HG03196 (cell line): ENCODE results near the gene H1-8.
"Not testable (repeated sequence)": the region's sequence is repeated elsewhere in the genome, so short reads cannot be mapped to it uniquely, and the experiment has no call there.

ENCODE experiments used
- ATAC-seq: cut with Tn5 transposase; IDR thresholded peaks from one replicate; pipeline ENCODE4 v1.9.1; 2021; ENCODE audit not compliant: unreplicated experiment

H1-8 gene, protein sequence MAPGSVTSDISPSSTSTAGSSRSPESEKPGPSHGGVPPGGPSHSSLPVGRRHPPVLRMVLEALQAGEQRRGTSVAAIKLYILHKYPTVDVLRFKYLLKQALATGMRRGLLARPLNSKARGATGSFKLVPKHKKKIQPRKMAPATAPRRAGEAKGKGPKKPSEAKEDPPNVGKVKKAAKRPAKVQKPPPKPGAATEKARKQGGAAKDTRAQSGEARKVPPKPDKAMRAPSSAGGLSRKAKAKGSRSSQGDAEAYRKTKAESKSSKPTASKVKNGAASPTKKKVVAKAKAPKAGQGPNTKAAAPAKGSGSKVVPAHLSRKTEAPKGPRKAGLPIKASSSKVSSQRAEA

GRCh38 chr3:129543156-129543790, at the start of gene H1-8:
H1-8 (plus strand) TSS chr3:129543175; CDS start chr3:129543219, 44 bp downstream.
- ATAC-seq: no peak

GRCh38 chr3:129493206-129493605, 49.8 kb upstream of the H1-8 start:
- no peak for ATAC-seq

GRCh38 chr3:129494499-129494898, 48.5 kb upstream of the H1-8 start:
- ATAC-seq: not testable (repeated sequence)

DNA sequence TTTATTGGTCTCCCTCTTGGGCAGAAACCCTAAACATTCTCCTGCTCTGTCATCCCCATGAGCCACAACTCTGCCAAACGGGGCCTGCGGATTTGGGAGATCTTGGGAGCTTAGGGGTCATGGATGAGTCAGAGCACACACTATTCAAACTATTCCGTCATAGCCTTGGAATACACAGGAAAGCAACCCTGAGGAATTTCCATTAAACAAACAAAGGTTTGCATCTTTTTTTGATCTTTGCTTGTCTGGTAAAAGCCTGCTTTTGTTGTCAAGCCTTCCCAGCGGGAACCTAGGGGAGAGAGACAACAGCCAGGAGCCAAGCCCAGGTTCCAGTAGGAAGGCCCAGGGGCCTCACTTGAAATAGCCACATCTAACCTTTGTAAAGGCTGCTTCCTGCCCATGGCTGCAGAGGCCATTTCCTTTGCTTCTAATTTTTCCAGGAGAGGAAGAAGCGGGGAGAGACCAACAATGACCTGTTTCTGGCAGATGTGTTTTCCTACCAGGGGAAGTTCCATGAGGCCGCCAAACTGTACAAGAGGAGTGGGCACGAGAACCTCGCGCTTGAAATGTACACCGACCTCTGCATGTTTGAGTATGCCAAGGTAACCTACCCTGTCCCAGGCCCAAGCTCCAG, 47.9 kb upstream of the H1-8 start:
- not testable (repeated sequence) for ATAC-seq

GRCh38 chr3:129497876-129498275, 45.1 kb upstream of the H1-8 start:
- ATAC-seq: not testable (repeated sequence)

- not testable (repeated sequence) for ATAC-seq
Observed at GRCh38 chr3:129498603-129499488, 44.1 kb upstream of the H1-8 start.

- not testable (repeated sequence) for ATAC-seq
Observed at GRCh38 chr3:129499604-129500333, 43.2 kb upstream of the H1-8 start.

- no peak for ATAC-seq
Observed at GRCh38 chr3:129500334-129500658, 42.7 kb upstream of the H1-8 start.

DNA sequence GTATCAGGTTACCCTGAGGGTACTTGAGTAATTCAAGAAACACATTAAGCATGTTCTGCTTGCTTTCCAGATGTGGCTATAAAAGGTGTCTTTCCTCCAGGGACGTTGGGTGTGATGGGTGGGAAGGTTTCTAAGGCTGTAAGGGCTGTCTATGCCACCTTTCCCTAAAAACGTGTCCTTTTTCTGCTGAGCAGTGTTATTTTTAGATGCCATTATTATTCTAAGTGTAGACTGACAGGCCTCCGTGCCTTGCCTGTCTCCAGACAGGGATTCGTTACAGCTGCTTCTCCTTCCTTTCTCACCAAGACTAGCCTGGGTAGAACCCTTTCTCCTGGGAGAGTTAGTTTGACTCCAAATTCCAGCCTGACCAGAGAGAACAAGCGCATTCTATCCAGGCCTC, 41.3 kb upstream of the H1-8 start:
- no peak for ATAC-seq

- no peak for ATAC-seq
Observed at GRCh38 chr3:129502641-129503408, 40.1 kb upstream of the H1-8 start.

DNA sequence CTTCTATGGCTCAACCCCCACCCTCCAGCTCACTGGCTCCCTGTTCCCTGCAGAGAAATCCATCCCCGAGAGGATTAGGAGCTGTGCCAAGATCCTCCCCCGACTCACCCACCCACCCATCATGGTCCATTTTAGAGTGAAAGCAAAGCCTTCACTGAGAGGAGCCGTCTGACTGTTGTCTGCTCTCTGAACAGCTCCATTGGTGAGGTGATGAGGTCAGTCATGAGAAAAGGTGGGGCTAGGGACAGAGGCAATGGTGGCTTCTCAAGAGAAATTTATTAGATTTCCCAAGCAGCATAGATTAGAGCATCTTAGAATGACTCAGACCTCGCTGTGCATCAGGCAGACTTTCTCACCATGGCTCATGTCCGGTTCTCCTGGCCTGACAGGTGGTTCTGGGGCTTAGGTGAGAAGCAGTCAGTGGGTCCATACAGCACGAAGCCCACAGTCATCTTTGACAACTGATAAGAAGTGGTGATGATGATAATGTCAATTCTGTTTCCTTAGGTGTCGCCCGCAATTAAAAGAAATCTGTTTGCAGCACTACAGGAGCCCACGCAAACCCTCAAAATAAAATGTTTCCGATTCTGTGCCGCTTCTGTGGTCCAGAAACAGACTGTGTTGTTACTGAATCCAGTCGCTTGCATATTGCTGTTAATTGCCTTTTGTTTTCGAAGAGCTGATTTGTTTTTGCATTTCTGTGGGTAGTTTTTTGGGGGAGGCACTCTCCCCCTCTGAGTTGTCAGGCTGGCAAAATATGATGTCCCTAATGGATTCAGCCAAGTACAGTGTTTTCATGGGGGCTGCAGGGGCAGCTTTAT, 39.3 kb upstream of the H1-8 start:
- ATAC-seq: no peak

DNA sequence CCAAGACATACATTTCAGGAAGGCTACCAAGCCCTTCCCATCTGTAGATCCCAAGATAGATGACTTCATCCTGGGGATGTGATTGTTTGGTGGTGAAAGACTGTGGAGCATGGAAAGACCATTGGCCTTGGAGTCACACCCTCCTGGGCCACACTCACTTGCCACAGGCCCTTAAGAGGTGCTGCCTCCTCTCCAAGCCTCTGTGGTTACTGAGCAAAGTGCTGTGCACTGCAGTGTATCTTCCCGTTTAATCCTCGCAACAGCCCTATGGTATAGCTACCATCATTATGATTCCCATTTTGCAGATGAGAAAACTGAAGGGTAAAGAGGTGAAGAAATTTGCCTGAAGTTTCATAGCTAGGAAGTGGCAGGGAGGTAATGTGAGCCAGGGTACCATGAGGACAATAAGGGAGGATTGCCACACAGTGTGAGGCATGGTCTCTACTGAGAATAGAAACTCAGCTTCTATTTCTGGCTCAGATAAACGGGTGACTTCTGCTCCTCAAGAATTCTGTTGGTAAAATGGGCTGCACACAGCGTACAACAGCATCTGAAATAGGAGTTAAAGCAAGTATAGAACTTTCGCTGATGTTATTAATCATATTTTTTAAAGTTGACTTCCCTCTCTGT, 38.4 kb upstream of the H1-8 start:
- ATAC-seq: no peak

DNA sequence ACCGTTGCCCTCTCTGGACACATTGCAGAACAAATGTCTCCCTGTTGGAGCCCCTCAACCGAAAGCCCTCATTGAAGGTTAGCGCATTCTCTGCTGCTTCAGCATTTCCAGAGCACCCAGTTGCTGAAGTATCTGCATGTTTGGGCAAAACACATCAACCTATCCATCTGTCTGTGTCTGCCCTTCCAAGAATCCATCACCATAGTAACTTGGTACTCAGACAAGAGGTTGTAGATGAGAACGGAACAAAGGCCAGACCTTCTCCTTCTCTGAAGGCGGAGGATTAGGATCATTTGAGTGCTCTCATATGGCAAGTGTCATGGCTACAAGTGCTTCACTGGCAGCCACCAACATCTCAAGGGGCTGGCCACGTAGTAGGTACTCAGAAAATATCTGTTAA, 37.6 kb upstream of the H1-8 start:
- ATAC-seq: no peak

- no peak for ATAC-seq
Observed at GRCh38 chr3:129506231-129506742, 36.7 kb upstream of the H1-8 start.

- no peak for ATAC-seq
Observed at GRCh38 chr3:129507181-129507831, 35.7 kb upstream of the H1-8 start.

DNA sequence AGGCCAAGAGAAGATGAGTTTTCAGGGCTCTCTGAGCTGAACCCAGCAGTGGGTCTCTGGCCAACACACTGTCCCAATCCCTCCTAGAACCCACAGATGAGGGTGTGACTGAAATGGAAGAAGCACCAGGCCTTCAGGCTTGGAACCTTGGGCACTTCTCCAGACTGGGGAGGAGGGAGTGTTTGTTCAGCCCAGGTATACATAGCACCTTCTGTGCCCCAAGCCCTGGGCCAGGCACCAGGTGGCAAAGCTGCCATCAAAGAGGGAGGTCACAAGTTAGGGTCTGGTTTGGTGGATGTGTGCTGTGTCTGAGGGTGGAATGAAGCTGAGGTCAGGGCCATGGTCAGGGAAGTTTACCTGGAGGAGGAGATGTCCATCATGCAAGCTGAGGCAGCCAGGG, 30.4 kb upstream of the H1-8 start:
- ATAC-seq: no peak

GRCh38 chr3:129513705-129514104, 29.3 kb upstream of the H1-8 start:
- ATAC-seq: no peak

DNA sequence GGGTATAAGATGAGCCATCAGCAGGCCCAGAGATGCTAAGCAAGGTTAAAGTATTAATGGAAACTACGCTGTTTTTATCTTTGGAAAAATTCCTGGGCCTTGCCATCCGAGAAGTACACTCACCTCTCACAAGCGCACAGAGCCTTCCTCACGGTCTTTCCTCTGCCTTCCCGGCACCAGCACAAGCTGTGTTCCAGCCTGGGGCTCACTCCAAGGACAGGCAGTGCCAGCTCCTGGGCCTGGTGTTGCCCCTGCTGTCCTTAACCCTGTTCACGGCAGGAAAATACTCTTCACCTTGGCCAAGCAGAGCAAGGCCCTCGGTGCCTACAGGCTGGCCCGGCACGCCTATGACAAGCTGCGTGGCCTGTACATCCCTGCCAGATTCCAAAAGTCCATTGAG, 28.9 kb upstream of the H1-8 start:
- ATAC-seq: no peak
